ENCODE measurements around the gene BRIP1. TPM values are rescaled to one million over a fixed set of nuclear protein-coding genes. Genes with fewer than 3 reads are reported as not detected.

The BRIP1 gene
- total RNA-seq, 4 donors from 2014 or later: 0.13 to 0.42 (median 0.31) TPM

DNA sequence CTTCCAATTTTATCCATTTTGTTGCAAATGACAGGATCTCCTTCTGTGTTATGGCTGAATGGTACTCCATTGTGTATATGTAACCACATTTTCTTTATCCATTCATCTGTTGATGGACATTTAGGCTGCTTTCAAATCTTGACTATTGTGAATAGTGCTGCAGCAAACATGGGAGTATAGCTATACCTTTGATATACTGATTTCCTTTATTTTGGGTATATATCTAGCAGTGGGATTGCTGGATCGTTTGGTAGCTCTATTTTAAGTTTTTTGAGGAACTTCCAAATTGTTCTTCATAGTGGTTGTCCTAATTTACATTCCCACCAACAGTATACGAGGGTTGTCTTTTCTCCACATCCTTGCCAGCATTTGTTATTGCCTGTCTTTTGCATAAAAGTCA, 67.8 kb downstream of the BRIP1 start:
- H3K9me3 ChIP-seq: no peaks in the 10 kb centered on the region
- TF ChIP-seq, protein P1, sequence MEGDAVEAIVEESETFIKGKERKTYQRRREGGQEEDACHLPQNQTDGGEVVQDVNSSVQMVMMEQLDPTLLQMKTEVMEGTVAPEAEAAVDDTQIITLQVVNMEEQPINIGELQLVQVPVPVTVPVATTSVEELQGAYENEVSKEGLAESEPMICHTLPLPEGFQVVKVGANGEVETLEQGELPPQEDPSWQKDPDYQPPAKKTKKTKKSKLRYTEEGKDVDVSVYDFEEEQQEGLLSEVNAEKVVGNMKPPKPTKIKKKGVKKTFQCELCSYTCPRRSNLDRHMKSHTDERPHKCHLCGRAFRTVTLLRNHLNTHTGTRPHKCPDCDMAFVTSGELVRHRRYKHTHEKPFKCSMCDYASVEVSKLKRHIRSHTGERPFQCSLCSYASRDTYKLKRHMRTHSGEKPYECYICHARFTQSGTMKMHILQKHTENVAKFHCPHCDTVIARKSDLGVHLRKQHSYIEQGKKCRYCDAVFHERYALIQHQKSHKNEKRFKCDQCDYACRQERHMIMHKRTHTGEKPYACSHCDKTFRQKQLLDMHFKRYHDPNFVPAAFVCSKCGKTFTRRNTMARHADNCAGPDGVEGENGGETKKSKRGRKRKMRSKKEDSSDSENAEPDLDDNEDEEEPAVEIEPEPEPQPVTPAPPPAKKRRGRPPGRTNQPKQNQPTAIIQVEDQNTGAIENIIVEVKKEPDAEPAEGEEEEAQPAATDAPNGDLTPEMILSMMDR (IDR thresholded peaks at IDR 0.05): no peak
- TF ChIP-seq POLR2A (IDR thresholded peaks at IDR 0.05; ENCODE audit: low read depth): no peak
- TF ChIP-seq POLR2AphosphoS5 (IDR thresholded peaks at IDR 0.05): no peak
- TF ChIP-seq EP300 (IDR thresholded peaks at IDR 0.05): no peak
- H3K27ac ChIP-seq (replicated peaks in 1 of 4): no peak overlapping the region
- no peaks in the 10 kb centered on the region for H3K4me1 ChIP-seq
- H3K4me3 ChIP-seq: no peak overlapping the region
- H3K36me3 ChIP-seq: no peaks in the 10 kb centered on the region
- intact Hi-C loops (cut with DNase I): no loop called here
- no peak for DNase-seq (ENCODE audit: extremely low spot score)
- WGBS: 85% methylated on average over 2 of the region's 2 CpGs
- H3K27me3 ChIP-seq: no peaks in the 10 kb centered on the region

DNA sequence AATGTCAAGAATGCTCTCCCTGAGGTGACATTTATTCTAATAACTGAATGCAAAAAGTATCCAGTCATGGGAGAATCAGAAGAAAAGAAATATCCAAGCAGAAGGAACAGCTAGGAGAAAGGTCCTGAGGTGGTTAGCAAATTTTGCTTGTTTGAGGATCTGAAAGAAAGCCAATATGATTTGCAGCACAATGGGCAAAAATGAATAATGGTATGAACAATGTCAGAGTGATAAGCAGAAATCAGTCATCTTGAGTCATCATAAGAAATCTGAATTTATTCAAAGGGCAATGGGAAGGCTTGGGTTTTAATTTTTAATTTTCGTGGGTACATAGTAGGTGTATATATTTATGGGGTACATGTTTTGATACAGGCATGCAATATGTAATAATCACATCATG, 68.5 kb downstream of the BRIP1 start:
- intact Hi-C loops (cut with DNase I): no loop called here
- WGBS: 90% methylated on average over 1 of the region's 1 CpG

DNA sequence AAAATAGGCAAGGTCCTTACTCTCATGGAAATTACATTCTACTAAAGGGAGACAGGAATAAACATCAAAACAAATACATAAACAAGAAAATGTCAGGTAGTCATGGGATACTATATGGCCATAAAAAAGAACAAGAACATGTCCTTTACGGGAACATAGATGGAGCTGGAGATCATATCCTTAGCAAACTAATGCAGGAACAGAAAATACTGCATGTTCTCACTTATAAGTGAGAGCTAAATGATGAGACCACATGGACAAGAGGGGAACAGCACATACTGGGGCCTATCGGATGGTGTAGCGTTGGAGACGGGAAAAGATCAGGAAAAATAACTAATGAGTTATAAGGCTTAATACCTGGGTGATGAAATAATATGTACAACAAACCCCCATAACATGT, 69.1 kb downstream of the BRIP1 start:
- Histone ChIP-seq H3K9me3 (no peaks in the 10 kb centered on the region), H3K27me3 (no peaks in the 10 kb centered on the region), H3K4me3 (no peak overlapping the region), H3K4me1 (no peaks in the 10 kb centered on the region), H3K36me3 (no peaks in the 10 kb centered on the region), H3K27ac (replicated peaks in 1 of 4) (no peak overlapping the region)
- intact Hi-C loops (cut with DNase I): no loop called here
- DNase-seq (ENCODE audit: extremely low spot score): no peak
- no peak for TF ChIP-seq POLR2A (IDR thresholded peaks at IDR 0.05; ENCODE audit: low read depth)
- TF ChIP-seq EP300 (IDR thresholded peaks at IDR 0.05): no peak
- TF ChIP-seq POLR2AphosphoS5 (IDR thresholded peaks at IDR 0.05): no peak
- TF ChIP-seq, protein P1 (IDR thresholded peaks at IDR 0.05): no peak
- 96% methylated on average over 4 of the region's 4 CpGs for WGBS

More for the DNA sequence above, 68.5 kb downstream of the BRIP1 start:
- TF ChIP-seq POLR2AphosphoS5 (IDR thresholded peaks at IDR 0.05) (no peak), POLR2A (IDR thresholded peaks at IDR 0.05; ENCODE audit: low read depth) (no peak), EP300 (IDR thresholded peaks at IDR 0.05) (no peak)
- TF ChIP-seq, protein P1 (IDR thresholded peaks at IDR 0.05): no peak
- Histone ChIP-seq H3K36me3 (no peaks in the 10 kb centered on the region), H3K9me3 (no peaks in the 10 kb centered on the region), H3K4me1 (no peaks in the 10 kb centered on the region), H3K4me3 (no peak overlapping the region), H3K27me3 (no peaks in the 10 kb centered on the region), H3K27ac (replicated peaks in 1 of 4) (no peak overlapping the region)
- no peak for DNase-seq (ENCODE audit: extremely low spot score)

DNA sequence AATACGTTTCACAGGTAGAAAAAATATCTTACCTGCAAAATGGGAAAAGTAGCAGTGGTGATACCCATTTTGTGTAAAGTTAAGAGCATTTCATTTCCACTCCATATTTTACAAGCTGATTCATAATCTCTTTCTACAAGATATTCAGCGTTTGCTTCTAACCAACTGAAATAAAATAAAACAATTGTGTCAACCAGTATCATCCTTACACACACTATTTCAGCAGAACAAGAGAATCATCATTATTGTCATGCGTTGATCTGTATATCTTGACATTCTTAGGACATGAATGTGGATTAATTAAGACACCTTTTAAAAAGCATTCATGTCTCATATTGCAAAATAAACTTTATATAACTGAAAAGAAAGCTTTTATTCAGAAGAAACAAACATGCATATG, 69.8 kb downstream of the BRIP1 start:
- H3K27ac ChIP-seq (replicated peaks in 1 of 4): no peak overlapping the region
- TF ChIP-seq POLR2A (IDR thresholded peaks at IDR 0.05; ENCODE audit: low read depth): no peak
- no peak for TF ChIP-seq POLR2AphosphoS5 (IDR thresholded peaks at IDR 0.05)
- TF ChIP-seq EP300 (IDR thresholded peaks at IDR 0.05): no peak
- TF ChIP-seq, protein P1 (IDR thresholded peaks at IDR 0.05): no peak
- H3K27me3 ChIP-seq: no peaks in the 10 kb centered on the region
- WGBS: 97% methylated on average over 3 of the region's 3 CpGs
- no peak overlapping the region for H3K4me3 ChIP-seq
- H3K9me3 ChIP-seq: no peaks in the 10 kb centered on the region
- no peaks in the 10 kb centered on the region for H3K4me1 ChIP-seq
- no peak for DNase-seq (ENCODE audit: extremely low spot score)
- H3K36me3 ChIP-seq: no peaks in the 10 kb centered on the region
- intact Hi-C loops (cut with DNase I): no loop called here

DNA sequence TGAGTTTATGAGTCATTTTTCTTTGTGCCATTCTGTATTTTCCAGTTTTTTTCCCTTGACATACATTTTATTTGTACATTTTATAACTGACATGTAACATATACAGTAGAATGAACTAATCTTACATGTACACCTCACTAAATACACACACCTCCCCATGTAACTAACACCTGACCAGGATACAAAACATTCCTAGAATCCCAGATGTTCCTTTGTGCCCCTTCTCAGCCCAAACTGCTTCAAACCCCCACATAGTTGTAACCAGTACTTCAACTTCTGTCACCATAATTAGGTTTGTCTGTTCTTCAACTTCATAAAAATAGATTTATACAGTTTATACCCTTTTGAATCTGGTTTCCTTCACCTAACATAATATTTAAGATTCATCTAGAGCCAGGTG, 73.5 kb downstream of the BRIP1 start:
- no peaks in the 10 kb centered on the region for H3K27me3 ChIP-seq
- no peaks in the 10 kb centered on the region for H3K4me1 ChIP-seq
- H3K4me3 ChIP-seq: no peak overlapping the region
- no peak for DNase-seq (ENCODE audit: extremely low spot score)
- TF ChIP-seq POLR2AphosphoS5 (IDR thresholded peaks at IDR 0.05) (no peak), POLR2A (IDR thresholded peaks at IDR 0.05; ENCODE audit: low read depth) (no peak), EP300 (IDR thresholded peaks at IDR 0.05) (no peak)
- TF ChIP-seq, protein P1 (IDR thresholded peaks at IDR 0.05): no peak
- H3K27ac ChIP-seq (replicated peaks in 1 of 4): no peak overlapping the region
- no peaks in the 10 kb centered on the region for H3K9me3 ChIP-seq
- intact Hi-C loops (cut with DNase I): no loop called here
- H3K36me3 ChIP-seq: no peaks in the 10 kb centered on the region
